Measurements from ENCODE around the gene PRR18.

The PRR18 gene

GRCh38 chr6:166318649-166319600 lies 10.7 kb upstream of the PRR18 start:
- DNase-seq (ENCODE audit: low read depth) = no peak
- TF ChIP-seq, protein P1, sequence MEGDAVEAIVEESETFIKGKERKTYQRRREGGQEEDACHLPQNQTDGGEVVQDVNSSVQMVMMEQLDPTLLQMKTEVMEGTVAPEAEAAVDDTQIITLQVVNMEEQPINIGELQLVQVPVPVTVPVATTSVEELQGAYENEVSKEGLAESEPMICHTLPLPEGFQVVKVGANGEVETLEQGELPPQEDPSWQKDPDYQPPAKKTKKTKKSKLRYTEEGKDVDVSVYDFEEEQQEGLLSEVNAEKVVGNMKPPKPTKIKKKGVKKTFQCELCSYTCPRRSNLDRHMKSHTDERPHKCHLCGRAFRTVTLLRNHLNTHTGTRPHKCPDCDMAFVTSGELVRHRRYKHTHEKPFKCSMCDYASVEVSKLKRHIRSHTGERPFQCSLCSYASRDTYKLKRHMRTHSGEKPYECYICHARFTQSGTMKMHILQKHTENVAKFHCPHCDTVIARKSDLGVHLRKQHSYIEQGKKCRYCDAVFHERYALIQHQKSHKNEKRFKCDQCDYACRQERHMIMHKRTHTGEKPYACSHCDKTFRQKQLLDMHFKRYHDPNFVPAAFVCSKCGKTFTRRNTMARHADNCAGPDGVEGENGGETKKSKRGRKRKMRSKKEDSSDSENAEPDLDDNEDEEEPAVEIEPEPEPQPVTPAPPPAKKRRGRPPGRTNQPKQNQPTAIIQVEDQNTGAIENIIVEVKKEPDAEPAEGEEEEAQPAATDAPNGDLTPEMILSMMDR (IDR thresholded peaks at IDR 0.05; ENCODE audit: insufficient read depth, low read depth, low read length, missing control alignments) = no peak
- H3K4me3 ChIP-seq (ENCODE audit: low read depth, low read length) = no peak overlapping the region

GRCh38 chr6:166318227-166318626 lies 10.0 kb upstream of the PRR18 start:
- no peak for DNase-seq (ENCODE audit: low read depth)
- H3K4me3 ChIP-seq (ENCODE audit: low read depth, low read length) = no peak overlapping the region
- TF ChIP-seq, protein P1 (IDR thresholded peaks at IDR 0.05; ENCODE audit: insufficient read depth, low read depth, low read length, missing control alignments) = no peak

GRCh38 chr6:166317261-166318212 lies 9.3 kb upstream of the PRR18 start:
- no peak overlapping the region for H3K4me3 ChIP-seq (ENCODE audit: low read depth, low read length)
- TF ChIP-seq, protein P1 (IDR thresholded peaks at IDR 0.05; ENCODE audit: insufficient read depth, low read depth, low read length, missing control alignments) = no peak
- DNase-seq (ENCODE audit: low read depth) = no peak

GRCh38 chr6:166315436-166315835 lies 7.2 kb upstream of the PRR18 start:
- no peak overlapping the region for H3K4me3 ChIP-seq (ENCODE audit: low read depth, low read length)
- no peak for DNase-seq (ENCODE audit: low read depth)
- TF ChIP-seq, protein P1 (IDR thresholded peaks at IDR 0.05; ENCODE audit: insufficient read depth, low read depth, low read length, missing control alignments) = no peak

DNA sequence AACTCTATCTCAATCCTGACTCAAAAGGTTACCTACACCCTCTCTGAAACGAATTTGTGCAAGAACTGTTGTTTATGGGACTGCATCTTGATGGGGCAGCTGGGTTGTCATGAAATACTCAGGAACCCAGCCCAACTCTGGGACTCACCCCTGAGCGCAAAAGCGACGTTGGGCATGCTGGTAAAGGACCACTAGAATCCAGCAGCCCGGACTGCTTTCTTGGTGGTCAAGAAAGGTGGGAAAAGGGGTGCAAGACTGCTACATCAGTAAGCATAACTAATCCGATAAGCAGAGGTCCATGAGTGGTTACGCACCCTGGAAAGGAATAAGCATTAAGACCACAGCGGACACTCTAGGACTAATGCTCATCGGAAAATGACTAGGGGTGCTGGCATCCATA lies 6.3 kb upstream of the PRR18 start:
- TF ChIP-seq, protein P1 (IDR thresholded peaks at IDR 0.05; ENCODE audit: insufficient read depth, low read depth, low read length, missing control alignments) = no peak
- no peak overlapping the region for H3K4me3 ChIP-seq (ENCODE audit: low read depth, low read length)
- DNase-seq (ENCODE audit: low read depth) = no peak

DNA sequence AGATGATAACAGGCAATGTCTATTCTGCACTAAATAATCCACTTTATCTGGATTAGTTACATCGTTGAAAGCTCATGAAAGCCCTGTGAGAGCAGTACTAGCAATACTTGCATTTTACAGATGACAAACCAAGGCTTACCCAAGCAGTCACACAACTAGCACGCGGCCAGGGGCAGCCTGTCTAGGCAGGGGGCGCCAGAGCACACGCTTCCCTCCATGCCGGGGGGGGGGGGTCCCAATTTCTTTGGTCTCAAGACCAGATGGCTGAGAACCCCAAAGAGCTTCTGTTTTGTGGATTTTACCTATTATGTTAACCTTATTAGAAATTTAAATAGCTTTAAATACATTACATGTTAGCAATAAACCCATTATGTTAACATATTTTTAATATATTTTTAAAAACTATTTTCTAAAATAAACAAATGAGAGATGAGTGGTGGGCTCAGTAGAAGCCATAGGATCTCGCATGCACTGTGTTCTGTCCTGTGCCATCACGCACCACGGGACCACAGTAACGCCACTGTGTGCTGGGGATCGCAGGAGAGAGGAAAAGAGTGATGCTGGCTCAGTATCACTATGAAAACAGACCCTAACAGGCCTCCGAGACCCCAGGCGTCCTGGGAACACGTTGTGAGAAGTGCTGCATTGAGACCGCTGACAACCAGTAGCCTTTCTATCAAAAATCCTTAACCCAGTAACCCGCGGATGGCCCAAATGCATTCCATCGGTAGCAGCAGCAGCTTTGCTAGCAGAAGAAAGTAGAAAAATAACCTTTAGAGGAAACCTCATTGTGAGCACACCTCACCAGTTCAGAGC lies 5.3 kb upstream of the PRR18 start:
- DNase-seq (ENCODE audit: low read depth) = peak; percentile 57
- no peak overlapping the region for H3K4me3 ChIP-seq (ENCODE audit: low read depth, low read length)
- TF ChIP-seq, protein P1 (IDR thresholded peaks at IDR 0.05; ENCODE audit: insufficient read depth, low read depth, low read length, missing control alignments) = peak; percentile 61
